ENCODE results near the gene GMEB2.

GRCh38 chr20:63588641-63589041 lies 38.3 kb downstream of the GMEB2 start:
- TF ChIP-seq NFYB (IDR thresholded peaks at IDR 0.05; ENCODE audit: insufficient read depth, low read depth, low read length) (no peak), POLR2A (IDR thresholded peaks at IDR 0.05; ENCODE audit: low read depth, low read length) (no peak)
